ENCODE data around the gene VDAC2. TPM values are rescaled to one million over a fixed set of nuclear protein-coding genes. Genes with fewer than 3 reads are reported as not detected.

The VDAC2 gene
- total RNA-seq, 4 donors from 2014 or later: 113 to 144 (median 122) TPM

DNA sequence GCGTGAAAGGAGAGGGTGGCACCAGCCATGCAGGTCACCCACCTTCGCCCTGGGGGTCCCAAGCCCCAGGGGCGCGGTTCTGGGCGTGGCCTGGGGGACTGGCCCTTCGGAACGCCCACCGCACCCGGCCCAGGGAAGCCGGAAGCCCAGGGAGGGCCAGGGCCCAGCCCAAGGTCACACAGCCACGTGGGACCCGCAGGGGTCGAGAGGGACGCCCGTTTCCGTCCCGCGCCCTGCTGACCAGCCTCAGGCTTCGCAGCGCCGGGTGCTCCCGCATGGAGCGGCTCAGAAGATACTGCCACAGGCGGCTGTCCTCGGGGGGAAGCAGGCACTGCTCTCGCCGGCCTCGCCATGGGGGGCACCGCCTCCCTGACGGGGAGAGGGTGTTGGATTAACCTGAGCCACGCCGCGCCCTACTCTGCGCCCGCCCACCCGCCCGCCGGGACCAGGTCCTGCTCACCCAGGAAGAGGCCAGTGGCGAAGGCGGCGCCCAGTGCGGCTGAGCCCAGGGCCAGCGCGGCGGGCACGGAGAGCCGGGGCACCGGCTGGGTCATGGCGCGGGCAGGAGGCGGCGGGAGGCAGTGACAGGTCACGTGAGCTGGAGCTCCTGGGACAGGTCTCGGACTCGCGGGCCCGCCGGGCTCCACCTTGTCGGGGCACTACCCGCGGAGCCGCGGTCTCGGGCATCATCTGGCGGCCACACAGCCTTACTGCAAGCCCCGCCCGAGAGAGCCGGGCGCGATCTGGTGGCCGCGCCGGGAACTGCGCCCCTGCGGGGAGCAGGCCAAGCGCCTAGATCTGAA is 25.0 kb downstream of the VDAC2 start, which contains the start of gene COMTD1:
Gene COMTD1 (minus strand): TSS at position 583 of the 803 bp plus-strand sequence. CDS start 29 bp downstream, at position 554.
- Histone ChIP-seq H3K4me1 (peaks cover 7 to 10% of the 10 kb centered on the region in 2 donors), H3K9me3 (no peaks in the 10 kb centered on the region), H3K27ac (peak within 1 kb of the TSS; percentile 68 to 74 (median 72)), H3K4me3 (replicated peaks in 1 of 3) (peak within 1 kb of the TSS; percentile 62 to 86 (median 73)), H3K27me3 (no peaks in the 10 kb centered on the region), H3K36me3 (peaks cover 0 to 14% of the 10 kb centered on the region in 2 donors)
- WGBS, 2 donors: 0 to 1% methylated on average over 7 to 20 of the region's 76 CpGs
- intact Hi-C loops (cut with DNase I): loop anchor here (5.0 to 10.0 kb wide), 4 partner anchors 48 to 991 kb away; partner anchors contain the start of gene KAT6B
- DNase-seq: peak; percentile 97 to 98
- TF ChIP-seq CTCF (IDR thresholded peaks at IDR 0.05): peak; percentile 100
- peak in 1 of 2 donors; percentile 43 for TF ChIP-seq POLR2A (IDR thresholded peaks at IDR 0.05)

DNA sequence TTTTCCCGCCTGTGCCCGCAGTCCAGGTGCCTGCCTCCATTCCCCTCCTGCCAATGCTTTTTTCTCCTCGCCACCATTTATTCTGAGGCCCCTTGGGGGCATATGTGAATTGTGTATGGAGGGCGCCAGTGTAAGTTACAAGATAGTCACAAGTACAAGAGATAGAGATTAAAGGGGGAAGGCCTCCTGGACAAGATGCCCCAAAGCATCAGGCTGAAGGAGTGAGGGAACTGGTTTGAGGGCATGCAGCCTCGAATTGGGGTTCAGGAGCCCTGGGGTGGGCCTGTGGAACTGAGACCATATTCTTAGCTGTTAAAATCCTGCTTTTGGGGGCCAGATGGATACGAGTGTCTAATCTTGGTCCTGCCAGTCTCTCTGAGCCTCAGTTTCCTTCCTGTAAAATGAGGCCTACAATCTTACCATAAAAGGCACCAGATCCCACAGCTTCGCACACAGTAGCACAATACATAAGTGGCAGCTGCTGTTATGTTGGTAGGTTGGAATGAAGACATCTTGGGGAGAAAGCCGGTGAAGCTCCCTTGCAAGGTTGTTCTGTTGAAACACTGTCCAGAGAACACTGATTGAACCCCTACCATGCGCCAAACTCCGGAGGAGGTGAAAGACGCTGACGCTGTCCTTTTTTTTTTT is 25.7 kb downstream of the VDAC2 start:
- H3K4me1 ChIP-seq: peaks cover 7 to 9% of the 10 kb centered on the region in 2 donors
- DNase-seq: no peak
- no peak overlapping the region for H3K4me3 ChIP-seq (replicated peaks in 1 of 3)
- intact Hi-C loops (cut with DNase I): loop anchor here (5.0 to 10.0 kb wide), 4 partner anchors 49 to 992 kb away; partner anchors contain the start of gene KAT6B
- TF ChIP-seq POLR2A (IDR thresholded peaks at IDR 0.05) (no peak), CTCF (IDR thresholded peaks at IDR 0.05) (no peak)
- no peaks in the 10 kb centered on the region for H3K9me3 ChIP-seq
- H3K27ac ChIP-seq: no peak overlapping the region
- no peaks in the 10 kb centered on the region for H3K27me3 ChIP-seq
- peaks cover 0 to 11% of the 10 kb centered on the region in 2 donors for H3K36me3 ChIP-seq
- 53 to 56% methylated on average over 12 of the region's 12 CpGs for WGBS, 2 donors

GRCh38 chr10:75238182-75239095 is 27.8 kb downstream of the VDAC2 start:
- Histone ChIP-seq H3K27me3 (no peaks in the 10 kb centered on the region), H3K27ac (no peak overlapping the region), H3K4me1 (peaks cover 7 to 9% of the 10 kb centered on the region in 2 donors), H3K4me3 (replicated peaks in 1 of 3) (no peak overlapping the region), H3K36me3 (no peaks in the 10 kb centered on the region), H3K9me3 (no peaks in the 10 kb centered on the region)
- intact Hi-C loops (cut with DNase I): loop anchor here (5.0 to 10.0 kb wide), 4 partner anchors 51 to 994 kb away; partner anchors contain the start of gene KAT6B
- WGBS, 2 donors: 86 to 94% methylated on average over 15 to 35 of the region's 37 CpGs
- TF ChIP-seq CTCF (IDR thresholded peaks at IDR 0.05) (no peak), POLR2A (IDR thresholded peaks at IDR 0.05) (no peak)
- DNase-seq: no peak

DNA sequence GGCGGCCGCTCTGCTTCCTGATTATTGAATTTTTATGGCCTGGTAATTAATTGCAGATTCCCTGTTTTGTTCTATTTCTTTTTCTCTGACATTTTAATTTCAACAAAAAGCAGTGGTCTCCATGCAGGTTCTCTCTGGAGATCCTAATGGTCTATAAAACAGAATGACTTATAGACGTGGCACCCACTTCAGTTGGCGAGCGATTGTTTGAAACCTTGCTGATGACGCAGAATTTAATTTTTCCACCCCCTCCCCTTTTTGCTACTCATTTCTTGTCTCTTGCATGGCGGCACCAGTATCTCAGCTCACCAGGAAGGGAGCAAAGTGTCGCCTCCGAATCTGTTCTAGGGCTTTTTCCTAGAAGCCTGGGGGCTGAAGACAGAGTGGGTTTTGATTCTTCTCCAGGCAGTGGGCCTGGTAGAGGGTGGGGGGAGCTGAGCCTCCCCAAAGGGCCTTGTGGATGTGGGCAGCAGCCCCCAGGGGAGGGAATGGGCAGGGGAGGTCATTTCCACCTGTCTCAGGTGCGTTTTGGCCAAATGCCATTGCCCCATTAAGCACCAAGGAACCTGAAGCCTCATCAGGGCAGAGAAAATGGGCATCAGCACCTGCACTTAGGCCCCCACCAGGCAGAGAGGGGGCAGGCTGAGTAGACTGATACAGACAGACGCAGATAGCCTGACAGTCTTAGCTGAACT is 28.6 kb downstream of the VDAC2 start:
- peaks cover 7 to 9% of the 10 kb centered on the region in 2 donors for H3K4me1 ChIP-seq
- no peaks in the 10 kb centered on the region for H3K36me3 ChIP-seq
- no peak for TF ChIP-seq CTCF (IDR thresholded peaks at IDR 0.05)
- no peak for TF ChIP-seq POLR2A (IDR thresholded peaks at IDR 0.05)
- no peak for DNase-seq
- WGBS, 2 donors: 88 to 90% methylated on average over 10 to 11 of the region's 11 CpGs
- no peaks in the 10 kb centered on the region for H3K9me3 ChIP-seq
- no peak overlapping the region for H3K27ac ChIP-seq
- intact Hi-C loops (cut with DNase I): loop anchor here (5.0 to 10.0 kb wide), 4 partner anchors 52 to 994 kb away; partner anchors contain the start of gene KAT6B
- no peak overlapping the region for H3K4me3 ChIP-seq (replicated peaks in 1 of 3)
- no peaks in the 10 kb centered on the region for H3K27me3 ChIP-seq
